Measurements from ENCODE around the gene BTRC.

DNA sequence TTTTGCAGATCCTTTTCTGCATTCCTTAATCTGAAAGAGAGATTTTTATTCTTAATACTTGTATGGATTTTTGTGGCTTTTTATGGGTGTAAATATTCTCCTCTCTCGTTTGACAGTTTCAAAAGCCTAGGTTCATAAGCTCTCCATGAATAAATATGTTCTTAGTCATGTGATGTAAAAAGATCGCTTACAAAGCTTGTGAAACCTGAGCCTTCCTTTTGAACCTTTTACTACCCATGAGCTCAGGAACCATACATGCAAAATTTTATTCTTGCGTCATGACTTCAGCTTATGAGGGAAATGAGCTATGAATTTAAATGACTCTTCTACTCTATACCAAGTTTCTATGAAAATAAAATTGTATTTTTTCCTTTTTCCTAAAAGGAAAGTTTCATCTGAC, 135.4 kb downstream of the BTRC start:
- TF ChIP-seq POLR2A (IDR thresholded peaks at IDR 0.05), result no peak
- TF ChIP-seq, protein P1, sequence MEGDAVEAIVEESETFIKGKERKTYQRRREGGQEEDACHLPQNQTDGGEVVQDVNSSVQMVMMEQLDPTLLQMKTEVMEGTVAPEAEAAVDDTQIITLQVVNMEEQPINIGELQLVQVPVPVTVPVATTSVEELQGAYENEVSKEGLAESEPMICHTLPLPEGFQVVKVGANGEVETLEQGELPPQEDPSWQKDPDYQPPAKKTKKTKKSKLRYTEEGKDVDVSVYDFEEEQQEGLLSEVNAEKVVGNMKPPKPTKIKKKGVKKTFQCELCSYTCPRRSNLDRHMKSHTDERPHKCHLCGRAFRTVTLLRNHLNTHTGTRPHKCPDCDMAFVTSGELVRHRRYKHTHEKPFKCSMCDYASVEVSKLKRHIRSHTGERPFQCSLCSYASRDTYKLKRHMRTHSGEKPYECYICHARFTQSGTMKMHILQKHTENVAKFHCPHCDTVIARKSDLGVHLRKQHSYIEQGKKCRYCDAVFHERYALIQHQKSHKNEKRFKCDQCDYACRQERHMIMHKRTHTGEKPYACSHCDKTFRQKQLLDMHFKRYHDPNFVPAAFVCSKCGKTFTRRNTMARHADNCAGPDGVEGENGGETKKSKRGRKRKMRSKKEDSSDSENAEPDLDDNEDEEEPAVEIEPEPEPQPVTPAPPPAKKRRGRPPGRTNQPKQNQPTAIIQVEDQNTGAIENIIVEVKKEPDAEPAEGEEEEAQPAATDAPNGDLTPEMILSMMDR (IDR thresholded peaks at IDR 0.05), result no peak

All from sigmoid colon (tissue), 3 donors.